ENCODE results near the gene PCLO.
"Not testable (repeated sequence)": the region's sequence is repeated elsewhere in the genome, so short reads cannot be mapped to it uniquely, and the experiment has no call there.

Gene PCLO

DNA sequence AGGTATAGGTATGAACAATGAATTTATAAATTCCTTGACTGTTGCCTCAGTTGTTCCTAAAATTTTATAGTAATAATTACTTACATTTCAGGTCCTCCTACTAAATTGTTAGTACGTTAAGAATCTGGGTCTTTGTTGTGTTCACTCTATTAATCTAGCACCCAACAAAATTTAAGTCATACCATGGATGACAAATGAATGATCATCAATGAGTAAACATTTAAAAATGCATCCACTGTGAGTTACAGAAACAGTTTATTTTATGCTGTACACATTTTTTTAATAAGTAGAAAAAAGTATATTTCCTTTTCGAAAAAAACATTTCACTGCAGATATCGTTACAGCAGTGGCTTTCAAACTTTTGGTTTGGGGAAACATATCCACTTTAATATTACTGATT is 265.2 kb downstream of the PCLO start:
- in situ Hi-C loops (cut with HindIII; ENCODE audit: low pct_unique_long_range_greater_than_20kb, low sequenced_read_pairs) = no loop called here
- no peak for TF ChIP-seq JUND (IDR thresholded peaks at IDR 0.05; ENCODE audit: low read depth)

DNA sequence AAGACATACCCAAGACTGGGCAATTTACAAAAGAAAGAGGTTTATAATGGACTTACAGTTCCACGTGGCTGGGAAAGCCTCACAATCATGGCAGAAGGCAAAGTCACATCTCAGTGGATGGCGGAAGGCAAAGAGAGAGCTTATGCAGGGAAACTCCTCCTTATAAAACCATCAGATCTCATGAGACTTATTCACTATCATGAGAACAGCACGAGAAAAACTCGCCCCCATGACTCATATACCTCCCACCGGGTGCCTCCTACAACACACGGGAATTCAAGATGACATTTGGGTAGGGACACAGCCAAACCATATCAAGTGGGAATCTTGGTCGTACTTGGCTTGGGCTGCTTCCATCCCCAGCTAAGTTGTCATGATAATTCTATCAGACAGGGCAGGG is 268.3 kb downstream of the PCLO start:
- DNase-seq (ENCODE audit: low read depth in 1 of 2, low spot score in 1 of 2); in situ Hi-C loops (cut with HindIII; ENCODE audit: low pct_unique_long_range_greater_than_20kb, low sequenced_read_pairs): not testable (repeated sequence)

More for the DNA sequence above, 265.2 kb downstream of the PCLO start:
- DNase-seq (ENCODE audit: low read depth in 1 of 2, low spot score in 1 of 2) = no peak

DNA sequence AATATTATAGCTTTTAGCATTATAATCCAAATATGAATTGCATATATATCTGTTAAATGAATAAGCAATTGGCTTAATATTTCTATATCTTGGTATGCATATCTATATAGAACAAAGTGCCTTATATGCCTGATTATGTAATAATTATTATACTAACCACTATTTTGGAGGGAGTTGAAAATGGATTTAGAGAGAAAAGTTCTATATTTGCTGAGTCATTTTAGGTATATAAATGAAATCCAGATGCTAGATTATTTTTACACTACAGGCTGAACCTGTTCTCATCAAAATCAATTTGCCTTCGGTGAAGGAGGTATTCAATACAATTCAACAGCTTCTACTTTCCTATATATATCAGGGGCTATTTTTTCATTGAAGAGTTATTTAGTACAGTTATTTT is 276.4 kb downstream of the PCLO start:
- DNase-seq (ENCODE audit: low read depth in 1 of 2, low spot score in 1 of 2) = no peak
- no peak for TF ChIP-seq JUND (IDR thresholded peaks at IDR 0.05; ENCODE audit: low read depth)
- in situ Hi-C loops (cut with HindIII; ENCODE audit: low pct_unique_long_range_greater_than_20kb, low sequenced_read_pairs) = no loop called here

DNA sequence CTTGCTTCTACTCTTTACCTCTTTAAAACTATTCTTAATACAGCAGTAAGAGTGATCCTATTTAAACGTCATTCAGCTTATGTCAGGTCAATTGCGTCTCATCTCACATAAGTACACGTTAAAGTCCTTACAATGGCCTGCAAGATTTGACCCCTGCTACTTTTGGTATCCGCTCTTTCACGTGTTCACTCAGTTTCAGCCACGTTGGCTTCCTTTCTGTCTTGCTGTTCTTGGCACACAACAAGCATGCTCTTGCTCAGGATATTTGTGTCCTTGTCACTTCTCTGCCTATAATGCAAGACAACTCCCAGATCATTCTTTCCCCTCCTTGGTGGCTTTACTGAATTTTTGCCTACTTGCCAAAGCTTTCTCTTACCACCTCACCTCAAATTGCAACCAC is 296.8 kb downstream of the PCLO start:
- TF ChIP-seq JUND (IDR thresholded peaks at IDR 0.05; ENCODE audit: low read depth) = no peak
- DNase-seq (ENCODE audit: low read depth in 1 of 2, low spot score in 1 of 2) = no peak
- in situ Hi-C loops (cut with HindIII; ENCODE audit: low pct_unique_long_range_greater_than_20kb, low sequenced_read_pairs) = no loop called here

DNA sequence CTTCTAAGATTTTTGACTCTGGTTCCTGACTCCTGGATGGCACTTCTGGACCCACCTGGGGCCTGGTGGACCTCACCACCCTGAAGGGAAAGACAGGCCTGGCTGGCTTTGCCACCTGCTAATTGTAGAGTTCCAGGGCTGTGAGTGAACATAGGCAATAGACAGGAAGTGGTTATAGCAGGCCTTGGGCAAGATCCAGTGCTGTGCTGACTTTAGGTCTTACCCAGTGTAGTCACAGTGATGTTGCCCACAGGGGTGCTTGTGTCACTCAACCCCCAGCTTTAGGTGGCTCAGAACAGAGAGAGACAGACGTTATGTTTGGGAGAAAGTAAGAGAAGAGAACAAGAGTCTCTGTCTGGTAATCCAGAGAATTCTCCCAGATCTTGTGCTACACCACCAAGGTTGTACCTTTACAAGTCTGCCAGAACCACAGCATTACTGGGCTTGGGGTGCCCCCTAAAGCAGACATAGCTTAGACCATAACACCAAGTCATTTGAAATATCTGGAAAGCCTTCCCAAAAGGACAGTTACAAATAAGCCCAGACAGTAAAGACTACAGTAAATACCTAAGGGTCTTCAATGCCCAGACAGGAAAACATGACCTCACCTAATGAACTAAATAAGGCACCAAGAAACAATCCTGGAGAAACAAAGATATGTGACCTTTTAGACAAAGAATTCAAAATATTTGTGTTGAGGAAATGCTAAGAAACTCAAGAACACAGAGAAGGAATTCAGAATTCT is 303.4 kb downstream of the PCLO start:
- no peak for DNase-seq (ENCODE audit: low read depth in 1 of 2, low spot score in 1 of 2)
- in situ Hi-C loops (cut with HindIII; ENCODE audit: low pct_unique_long_range_greater_than_20kb, low sequenced_read_pairs) = no loop called here

DNA sequence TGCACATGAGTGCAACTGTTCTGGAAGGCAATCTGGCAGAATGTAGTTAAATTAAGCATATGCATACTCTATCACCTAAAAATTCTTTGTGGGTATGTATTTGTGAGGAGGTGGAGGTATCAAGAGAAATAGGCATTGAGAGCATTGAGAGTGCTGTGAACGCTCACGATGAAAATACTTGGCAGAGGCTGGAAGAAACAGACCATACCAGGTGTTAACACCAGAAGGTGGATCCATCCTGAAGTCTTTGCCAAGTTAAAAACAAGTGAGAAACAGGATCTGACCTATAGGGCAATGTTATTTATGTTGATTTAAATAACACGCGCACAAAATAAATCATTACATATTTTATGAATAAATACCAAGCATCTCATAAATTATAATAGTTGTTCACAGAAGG is 311.6 kb downstream of the PCLO start:
- in situ Hi-C loops (cut with HindIII; ENCODE audit: low pct_unique_long_range_greater_than_20kb, low sequenced_read_pairs) = no loop called here
- no peak for TF ChIP-seq JUND (IDR thresholded peaks at IDR 0.05; ENCODE audit: low read depth)

More for the DNA sequence above, 303.4 kb downstream of the PCLO start:
- TF ChIP-seq JUND (IDR thresholded peaks at IDR 0.05; ENCODE audit: low read depth) = no peak

DNA sequence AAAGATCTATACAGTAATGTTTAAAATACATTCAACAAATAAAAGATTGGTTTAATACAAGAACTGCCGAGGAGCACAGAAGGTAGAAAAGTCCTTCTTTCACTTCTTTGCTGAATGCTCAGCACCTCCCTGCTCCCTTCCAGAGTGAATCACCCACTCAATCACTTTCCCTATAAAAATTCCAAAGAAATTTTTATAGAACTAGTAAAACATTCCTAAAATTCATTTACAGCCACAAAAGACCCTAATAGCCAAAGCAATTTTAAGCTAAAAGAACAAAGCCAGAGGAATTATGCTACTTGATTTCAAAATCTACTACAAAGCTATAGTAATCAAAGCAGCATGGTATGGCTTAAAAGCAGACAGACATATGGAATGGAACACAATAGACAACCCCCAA is 320.9 kb downstream of the PCLO start:
- in situ Hi-C loops (cut with HindIII; ENCODE audit: low pct_unique_long_range_greater_than_20kb, low sequenced_read_pairs) = no loop called here
- TF ChIP-seq JUND (IDR thresholded peaks at IDR 0.05; ENCODE audit: low read depth) = no peak
- DNase-seq (ENCODE audit: low read depth in 1 of 2, low spot score in 1 of 2) = no peak

More for the DNA sequence above, 311.6 kb downstream of the PCLO start:
- no peak for DNase-seq (ENCODE audit: low read depth in 1 of 2, low spot score in 1 of 2)

DNA sequence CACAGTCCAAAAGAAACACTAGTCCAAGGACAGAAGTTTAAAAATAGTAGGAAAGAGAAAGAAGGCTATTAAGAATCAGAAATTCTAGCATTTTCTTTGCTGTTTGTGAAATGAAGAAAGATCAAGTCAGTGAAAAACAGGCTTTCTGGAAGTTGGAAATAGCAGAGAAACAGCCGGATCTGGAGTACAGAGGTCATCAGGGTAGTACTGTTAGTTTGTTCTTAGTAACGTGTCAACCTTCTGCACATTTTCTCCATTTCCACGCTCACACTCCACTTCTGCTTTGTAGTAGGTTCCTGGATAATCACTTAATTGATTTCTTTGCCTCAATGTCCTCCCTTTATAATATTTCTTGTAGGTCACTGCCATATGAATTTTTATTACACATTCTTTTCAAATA is 322.6 kb downstream of the PCLO start:
- no peak for TF ChIP-seq JUND (IDR thresholded peaks at IDR 0.05; ENCODE audit: low read depth)
- DNase-seq (ENCODE audit: low read depth in 1 of 2, low spot score in 1 of 2) = no peak
- in situ Hi-C loops (cut with HindIII; ENCODE audit: low pct_unique_long_range_greater_than_20kb, low sequenced_read_pairs) = no loop called here

DNA sequence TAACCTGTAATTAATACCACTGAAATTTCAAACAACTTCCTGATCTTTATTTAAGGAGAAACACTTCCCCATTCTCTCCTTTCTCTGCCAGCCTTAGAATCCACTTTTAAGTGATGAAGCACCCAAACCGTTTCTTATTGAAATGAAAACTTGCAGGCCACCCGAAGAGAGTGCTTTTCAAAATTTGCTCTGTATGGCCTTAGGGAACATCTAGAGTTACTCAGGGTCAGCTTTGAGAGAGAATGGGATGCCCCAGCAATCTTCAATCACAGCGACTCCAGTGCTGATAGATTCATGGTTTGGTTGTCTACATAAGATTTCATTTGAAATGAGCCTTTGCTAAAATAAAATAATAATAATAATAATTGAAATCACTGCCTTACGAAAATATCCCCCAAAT is 323.1 kb downstream of the PCLO start:
- no peak for DNase-seq (ENCODE audit: low read depth in 1 of 2, low spot score in 1 of 2)
- in situ Hi-C loops (cut with HindIII; ENCODE audit: low pct_unique_long_range_greater_than_20kb, low sequenced_read_pairs) = no loop called here
- no peak for TF ChIP-seq JUND (IDR thresholded peaks at IDR 0.05; ENCODE audit: low read depth)

DNA sequence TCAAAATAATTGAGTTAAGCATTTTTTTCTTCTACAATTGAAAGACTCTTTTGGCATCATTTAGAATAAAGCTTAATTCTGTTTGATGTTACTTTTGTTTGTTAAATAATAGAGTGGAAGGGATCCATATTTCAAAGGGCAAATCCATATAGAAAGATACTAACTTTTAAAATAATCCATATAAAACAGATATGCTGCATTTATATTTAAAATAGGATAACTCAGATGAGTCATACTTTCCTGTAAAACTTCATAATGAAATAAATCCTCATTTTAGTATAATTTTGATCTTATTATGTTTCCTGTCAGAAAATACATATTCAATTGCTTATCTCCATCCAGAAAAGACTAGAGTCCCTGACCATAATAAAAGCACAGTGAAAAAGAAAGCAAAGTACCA is 323.6 kb downstream of the PCLO start:
- no peak for TF ChIP-seq JUND (IDR thresholded peaks at IDR 0.05; ENCODE audit: low read depth)
- no peak for DNase-seq (ENCODE audit: low read depth in 1 of 2, low spot score in 1 of 2)
- in situ Hi-C loops (cut with HindIII; ENCODE audit: low pct_unique_long_range_greater_than_20kb, low sequenced_read_pairs) = no loop called here

DNA sequence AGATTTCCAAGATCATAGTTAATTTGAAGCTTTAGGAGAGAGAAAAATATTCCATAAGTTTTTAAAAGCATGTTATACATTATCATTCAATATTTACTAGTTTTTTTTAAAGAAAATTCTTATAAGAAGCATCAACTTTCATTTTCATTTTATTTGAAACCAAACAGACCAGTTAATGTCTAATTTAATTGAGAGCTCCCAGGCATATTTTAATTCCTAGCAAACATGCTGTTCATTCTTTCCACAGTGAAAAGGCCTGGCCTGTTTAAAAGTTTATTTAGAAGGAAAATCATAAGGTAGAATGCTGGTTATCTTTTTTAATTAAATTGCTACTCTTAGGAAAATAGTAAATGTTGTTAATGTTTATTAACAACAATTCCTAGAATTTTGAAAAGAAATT is 324.4 kb downstream of the PCLO start:
- no peak for DNase-seq (ENCODE audit: low read depth in 1 of 2, low spot score in 1 of 2)
- no peak for TF ChIP-seq JUND (IDR thresholded peaks at IDR 0.05; ENCODE audit: low read depth)
- in situ Hi-C loops (cut with HindIII; ENCODE audit: low pct_unique_long_range_greater_than_20kb, low sequenced_read_pairs) = no loop called here

DNA sequence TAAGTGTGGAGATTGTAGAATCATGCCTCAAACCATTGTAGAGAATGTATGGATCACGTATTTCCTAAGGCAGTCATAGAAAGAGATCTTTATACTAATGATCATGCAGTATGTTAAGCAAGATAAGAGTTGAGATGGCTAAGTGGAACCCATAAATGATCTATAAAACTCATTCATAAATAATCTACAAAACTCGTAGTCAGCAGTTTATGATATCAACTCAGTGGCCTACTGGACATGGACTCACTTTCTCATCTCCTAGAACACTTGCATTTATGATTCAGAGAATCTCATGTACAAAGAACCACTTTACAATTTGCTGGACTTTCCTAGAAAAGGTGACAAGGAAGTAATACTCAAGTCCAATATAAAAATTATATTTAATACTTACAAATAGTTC is 339.6 kb downstream of the PCLO start:
- TF ChIP-seq JUND (IDR thresholded peaks at IDR 0.05; ENCODE audit: low read depth) = no peak
- in situ Hi-C loops (cut with HindIII; ENCODE audit: low pct_unique_long_range_greater_than_20kb, low sequenced_read_pairs) = no loop called here
- DNase-seq (ENCODE audit: low read depth in 1 of 2, low spot score in 1 of 2) = no peak

DNA sequence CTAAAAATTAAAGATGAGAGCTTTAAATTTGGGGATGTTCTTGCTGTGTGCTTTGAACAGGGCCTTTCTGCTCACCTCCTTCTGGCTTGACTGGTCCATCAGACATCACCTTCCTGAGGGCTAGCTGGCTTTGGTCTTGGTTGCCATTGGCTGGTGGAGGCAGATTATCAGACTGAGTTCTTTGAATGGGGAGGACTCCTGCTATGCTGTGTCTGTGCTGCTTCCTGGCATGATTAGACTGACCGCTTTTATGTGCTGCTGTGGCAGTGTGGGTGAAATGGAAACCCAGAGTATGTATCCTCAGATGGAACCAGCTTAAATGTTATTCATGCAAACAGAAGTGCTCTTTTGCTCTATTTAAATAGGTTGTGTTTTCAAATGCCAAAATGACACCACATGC is 341.6 kb downstream of the PCLO start:
- in situ Hi-C loops (cut with HindIII; ENCODE audit: low pct_unique_long_range_greater_than_20kb, low sequenced_read_pairs) = no loop called here
- no peak for DNase-seq (ENCODE audit: low read depth in 1 of 2, low spot score in 1 of 2)
- TF ChIP-seq JUND (IDR thresholded peaks at IDR 0.05; ENCODE audit: low read depth) = no peak

DNA sequence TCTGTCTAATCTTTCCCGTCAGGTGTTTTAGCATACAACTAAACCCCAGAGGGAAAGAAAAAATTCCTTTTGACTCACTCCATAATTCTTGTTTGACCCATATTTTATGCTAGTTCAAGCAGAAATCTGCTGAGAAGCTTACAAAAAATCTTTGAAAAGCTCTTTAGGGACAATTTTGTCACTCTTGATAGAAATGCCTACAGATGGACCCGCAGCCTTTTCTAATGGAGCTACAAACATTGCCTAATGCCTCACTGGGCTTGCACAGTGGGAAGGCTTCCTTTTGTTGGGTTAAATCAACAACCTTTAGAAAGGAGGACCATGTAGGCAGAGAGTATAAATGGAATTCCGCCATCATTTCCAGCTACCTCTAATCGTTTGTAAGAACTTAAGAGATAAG is 344.5 kb downstream of the PCLO start:
- in situ Hi-C loops (cut with HindIII; ENCODE audit: low pct_unique_long_range_greater_than_20kb, low sequenced_read_pairs) = no loop called here
- no peak for TF ChIP-seq JUND (IDR thresholded peaks at IDR 0.05; ENCODE audit: low read depth)
- DNase-seq (ENCODE audit: low read depth in 1 of 2, low spot score in 1 of 2) = no peak
